GM12892 (cell line): ENCODE data around the gene WNT9B.

Experiments
- DNase-seq: peaks from one replicate; pipeline ENCODE4 v3.0.0; 2011; ENCODE audit not compliant: insufficient read length
- FAIRE-seq: peaks from 2 replicates; lab custom pipeline; 2011; peaks lifted over from hg19 to GRCh38; lab: Jason Lieb, UNC
- POLR2A ChIP-seq: IDR thresholded peaks from 2 replicates; pipeline ENCODE4 v1.6.1; 2011; ENCODE audit warnings: low read depth, low read length, control low read depth
- POLR2AphosphoS5 ChIP-seq: IDR thresholded peaks from 2 replicates; pipeline ENCODE4 v1.6.1; 2011; ENCODE audit warnings: low read depth, low read length, control low read depth
- TAF1 ChIP-seq: IDR thresholded peaks from 2 replicates; pipeline ENCODE4 v1.6.1; 2011; ENCODE audit warnings: low read depth, mild to moderate bottlenecking, control low read depth, low read length, borderline replicate concordance

The WNT9B gene

GRCh38 chr17:46889992-46890564 is 38.7 kb downstream of the WNT9B start:
- FAIRE-seq (no peak), DNase-seq (no peak)
- no peak for TF ChIP-seq POLR2A
- no peak for TF ChIP-seq TAF1
- no peak for TF ChIP-seq POLR2AphosphoS5

DNA sequence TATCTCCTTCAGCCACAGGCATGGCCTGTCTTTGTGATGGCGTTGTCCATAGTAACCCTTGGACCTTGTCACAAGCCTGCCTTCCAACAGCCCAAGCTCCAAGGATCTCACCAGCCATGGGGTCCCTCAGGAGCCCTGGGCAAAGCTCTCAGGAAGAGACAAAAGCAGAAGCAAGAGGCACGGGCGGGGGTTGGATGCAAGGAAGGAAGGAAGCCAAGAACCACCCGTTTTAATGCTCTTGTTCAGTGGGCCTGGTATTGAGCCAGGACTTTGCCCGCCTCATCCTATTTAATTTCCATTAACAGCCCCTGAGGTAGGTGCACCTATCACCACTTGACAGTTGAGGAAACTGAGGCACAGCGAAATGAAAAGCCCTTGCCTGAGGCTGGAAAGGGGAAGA is 39.3 kb downstream of the WNT9B start:
- FAIRE-seq, result no peak
- DNase-seq, result no peak
- no peak for TF ChIP-seq TAF1

- FAIRE-seq (no peak), DNase-seq (no peak)
- TF ChIP-seq TAF1 (no peak), POLR2AphosphoS5 (no peak), POLR2A (no peak)
Measured at GRCh38 chr17:46892192-46892703, 40.9 kb downstream of the WNT9B start.

DNA sequence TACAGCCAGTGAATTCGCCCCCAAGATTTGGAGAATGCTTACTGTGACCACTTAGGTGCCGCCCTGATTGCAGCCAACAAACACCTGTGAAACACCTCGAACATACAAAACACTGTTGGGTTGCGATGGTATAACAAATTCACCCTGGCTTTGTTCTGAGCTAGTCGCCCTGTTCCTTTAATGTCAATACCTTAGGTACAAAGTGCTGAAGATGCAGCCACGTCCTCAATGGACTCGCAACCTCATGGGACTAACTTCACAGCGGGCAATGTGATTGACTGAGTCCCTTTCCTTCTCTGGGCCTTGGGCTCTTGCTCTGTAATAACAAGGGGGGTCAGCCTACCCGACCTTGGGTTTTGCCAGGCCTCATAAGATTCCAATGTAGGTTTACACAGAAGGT is 42.6 kb downstream of the WNT9B start:
- TF ChIP-seq POLR2AphosphoS5 (no peak), POLR2A (no peak), TAF1 (no peak)
- FAIRE-seq, result no peak
- no peak for DNase-seq

DNA sequence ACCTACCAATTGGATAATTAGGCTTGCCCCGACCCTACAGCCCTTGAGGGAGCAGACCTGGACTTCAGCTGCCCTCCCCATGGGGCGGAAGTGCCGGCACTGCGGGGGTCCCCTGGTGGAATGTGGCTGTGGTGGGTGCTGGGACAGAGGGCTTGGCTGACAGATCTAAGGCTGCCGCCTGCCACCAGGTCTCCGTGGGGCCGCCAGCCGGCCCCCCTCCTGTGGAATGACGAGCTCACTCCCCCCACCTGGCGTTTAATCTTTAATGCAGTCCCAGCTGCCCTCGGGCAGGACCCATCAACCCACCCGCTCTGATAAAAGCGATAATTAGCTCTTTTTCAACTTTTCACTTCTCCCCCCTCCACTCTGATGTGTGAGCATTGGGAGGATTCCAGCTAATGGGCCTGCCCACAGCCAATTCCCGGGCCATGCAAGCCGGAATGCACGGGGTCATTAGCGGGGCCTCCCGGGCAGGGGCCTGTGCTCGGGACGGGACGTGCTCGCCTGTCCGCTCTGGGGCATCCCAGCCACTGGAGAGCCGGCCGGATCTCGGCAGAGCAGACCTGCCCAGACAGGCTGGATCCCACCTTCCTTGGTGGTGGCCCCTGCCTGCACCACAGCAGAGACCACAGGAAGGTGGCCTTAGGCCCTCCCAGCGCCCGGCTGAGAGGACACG is 43.2 kb downstream of the WNT9B start:
- no peak for DNase-seq

DNA sequence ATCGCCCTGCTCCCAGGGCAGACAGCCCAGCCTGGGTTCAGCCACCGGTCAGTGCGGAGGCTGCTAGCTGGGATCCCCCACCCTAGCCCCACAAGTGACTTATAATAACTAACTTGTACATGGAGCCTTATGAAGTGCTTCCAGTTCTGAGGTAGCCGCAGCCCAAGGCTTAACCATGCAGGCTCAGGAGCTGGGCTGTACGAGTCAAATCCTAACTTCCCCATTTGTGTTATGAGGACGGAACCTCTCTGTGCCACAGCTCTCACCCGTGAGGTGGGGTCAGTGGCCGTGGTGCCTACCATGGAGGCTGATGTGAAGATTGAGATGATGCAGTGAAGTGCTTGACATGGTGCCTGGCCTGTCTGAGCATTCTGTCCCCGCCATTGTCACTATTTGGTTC is 43.8 kb downstream of the WNT9B start:
- no peak for FAIRE-seq
- no peak for DNase-seq
- TF ChIP-seq POLR2A (no peak), POLR2AphosphoS5 (no peak), TAF1 (no peak)

More for the DNA sequence above, 43.2 kb downstream of the WNT9B start:
- TF ChIP-seq POLR2AphosphoS5 (no peak), TAF1 (no peak), POLR2A (no peak)
- no peak for FAIRE-seq

DNA sequence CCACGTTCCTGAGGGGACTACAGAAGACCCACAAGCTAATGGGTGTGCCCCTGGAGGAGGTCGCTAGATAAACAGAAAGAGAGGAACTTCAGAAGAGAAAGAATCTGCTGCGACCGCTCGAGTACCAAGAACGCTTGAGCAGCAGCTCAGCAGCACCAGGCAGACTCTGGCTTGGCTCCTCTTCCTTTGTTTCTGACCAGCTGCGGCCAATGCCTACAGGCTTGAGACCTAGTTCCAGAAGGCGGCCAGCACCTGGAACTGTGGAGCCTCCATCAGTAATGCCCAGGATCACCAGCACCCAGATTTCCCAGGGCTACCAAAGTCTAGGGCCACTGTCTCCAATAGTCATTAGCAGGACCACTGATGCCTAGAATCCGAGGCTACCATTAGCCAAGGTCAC is 45.6 kb downstream of the WNT9B start:
- no peak for TF ChIP-seq POLR2AphosphoS5
- FAIRE-seq, result no peak
- DNase-seq, result no peak

- DNase-seq (no peak), FAIRE-seq (no peak)
- no peak for TF ChIP-seq POLR2AphosphoS5
- TF ChIP-seq POLR2A, result no peak
- no peak for TF ChIP-seq TAF1
Measured at GRCh38 chr17:46898364-46898763, 47.0 kb downstream of the WNT9B start.

DNA sequence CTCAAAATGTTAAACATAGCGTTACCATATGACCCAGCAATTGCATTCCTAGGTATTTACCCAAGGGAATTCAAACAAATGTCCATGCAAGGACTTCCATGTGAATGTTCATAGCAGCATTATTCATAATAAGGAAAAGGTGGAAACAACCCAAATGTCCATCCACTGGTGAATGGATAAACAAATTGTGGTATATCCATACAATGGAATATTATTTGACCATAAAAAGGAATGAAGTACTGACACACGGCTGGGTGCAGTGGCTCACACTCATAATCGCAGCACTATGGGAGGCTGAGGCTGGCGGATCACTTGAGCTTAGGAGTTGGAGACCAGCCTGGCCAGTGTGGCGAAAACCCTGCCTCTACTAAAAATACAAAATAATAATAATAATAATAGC is 47.5 kb downstream of the WNT9B start:
- FAIRE-seq (no peak), DNase-seq (no peak)
- TF ChIP-seq TAF1, result no peak
- no peak for TF ChIP-seq POLR2A
- no peak for TF ChIP-seq POLR2AphosphoS5

GRCh38 chr17:46901291-46901690 is 49.9 kb downstream of the WNT9B start:
- TF ChIP-seq POLR2AphosphoS5 (no peak), TAF1 (no peak), POLR2A (no peak)
- FAIRE-seq (no peak), DNase-seq (no peak)

DNA sequence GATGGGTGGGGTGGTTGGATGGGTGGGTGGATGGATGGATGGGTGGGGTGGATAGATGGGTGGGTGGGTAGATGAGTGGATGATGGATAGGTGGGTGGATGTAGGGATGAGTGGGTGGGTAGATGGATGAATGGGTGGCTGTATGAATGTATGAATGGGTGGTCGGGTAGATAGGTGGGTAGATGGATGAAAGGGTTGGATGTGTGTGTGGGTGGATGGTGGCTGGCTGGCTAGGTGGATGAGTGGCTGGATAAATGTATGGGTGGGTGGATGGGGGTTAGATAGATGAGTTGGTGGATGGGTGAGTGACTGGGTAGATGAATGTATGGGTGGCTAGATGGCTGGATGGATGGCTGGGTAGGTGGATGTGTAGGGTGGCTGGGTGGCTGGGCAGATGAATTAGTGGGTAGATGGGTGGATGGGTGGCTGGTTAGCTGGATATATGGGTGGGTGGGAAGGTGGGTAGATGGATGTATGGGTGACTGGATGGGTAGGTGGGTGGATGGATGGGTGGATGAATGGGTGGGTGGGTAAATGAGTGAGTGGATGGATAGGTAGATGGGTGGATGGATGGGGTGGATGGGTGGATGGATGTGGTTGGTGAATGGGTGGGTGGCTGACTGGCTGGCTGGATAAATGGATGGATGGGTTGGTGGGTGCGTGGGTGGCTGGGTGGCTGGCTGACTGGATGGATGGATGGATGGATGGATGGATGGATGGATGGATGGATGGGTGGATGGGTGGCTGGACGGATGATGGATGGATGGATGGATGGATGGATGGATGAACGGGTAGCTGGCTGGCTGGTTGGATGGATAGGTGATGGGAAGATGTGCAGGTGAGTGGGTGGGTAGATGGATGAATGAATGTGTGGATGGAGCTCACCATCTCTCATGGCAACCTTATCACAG is 52.6 kb downstream of the WNT9B start:
- DNase-seq (no peak), FAIRE-seq (no peak)
- TF ChIP-seq TAF1 (no peak), POLR2A (no peak), POLR2AphosphoS5 (no peak)
